GM12872 (cell line): ENCODE results near the gene MVB12B.

ENCODE experiments used
- TF ChIP-seq, protein P1 (sequence below): IDR thresholded peaks from 3 replicates; pipeline ENCODE4 v1.5.1; 2011; ENCODE audit warnings: low read depth, mild to moderate bottlenecking, low read length, moderate library complexity; ENCODE audit not compliant: insufficient read depth

Gene MVB12B

GRCh38 chr9:126317513-126317912, 9.1 kb upstream of the MVB12B start:
- TF ChIP-seq, protein P1, sequence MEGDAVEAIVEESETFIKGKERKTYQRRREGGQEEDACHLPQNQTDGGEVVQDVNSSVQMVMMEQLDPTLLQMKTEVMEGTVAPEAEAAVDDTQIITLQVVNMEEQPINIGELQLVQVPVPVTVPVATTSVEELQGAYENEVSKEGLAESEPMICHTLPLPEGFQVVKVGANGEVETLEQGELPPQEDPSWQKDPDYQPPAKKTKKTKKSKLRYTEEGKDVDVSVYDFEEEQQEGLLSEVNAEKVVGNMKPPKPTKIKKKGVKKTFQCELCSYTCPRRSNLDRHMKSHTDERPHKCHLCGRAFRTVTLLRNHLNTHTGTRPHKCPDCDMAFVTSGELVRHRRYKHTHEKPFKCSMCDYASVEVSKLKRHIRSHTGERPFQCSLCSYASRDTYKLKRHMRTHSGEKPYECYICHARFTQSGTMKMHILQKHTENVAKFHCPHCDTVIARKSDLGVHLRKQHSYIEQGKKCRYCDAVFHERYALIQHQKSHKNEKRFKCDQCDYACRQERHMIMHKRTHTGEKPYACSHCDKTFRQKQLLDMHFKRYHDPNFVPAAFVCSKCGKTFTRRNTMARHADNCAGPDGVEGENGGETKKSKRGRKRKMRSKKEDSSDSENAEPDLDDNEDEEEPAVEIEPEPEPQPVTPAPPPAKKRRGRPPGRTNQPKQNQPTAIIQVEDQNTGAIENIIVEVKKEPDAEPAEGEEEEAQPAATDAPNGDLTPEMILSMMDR, result peak; percentile 37

- TF ChIP-seq, protein P1, result no peak
Measured at GRCh38 chr9:126318858-126319257, 7.8 kb upstream of the MVB12B start.

- TF ChIP-seq, protein P1, result no peak
Measured at GRCh38 chr9:126319671-126320070, 7.0 kb upstream of the MVB12B start.

GRCh38 chr9:126320158-126320922, 6.3 kb upstream of the MVB12B start:
- TF ChIP-seq, protein P1, result no peak

DNA sequence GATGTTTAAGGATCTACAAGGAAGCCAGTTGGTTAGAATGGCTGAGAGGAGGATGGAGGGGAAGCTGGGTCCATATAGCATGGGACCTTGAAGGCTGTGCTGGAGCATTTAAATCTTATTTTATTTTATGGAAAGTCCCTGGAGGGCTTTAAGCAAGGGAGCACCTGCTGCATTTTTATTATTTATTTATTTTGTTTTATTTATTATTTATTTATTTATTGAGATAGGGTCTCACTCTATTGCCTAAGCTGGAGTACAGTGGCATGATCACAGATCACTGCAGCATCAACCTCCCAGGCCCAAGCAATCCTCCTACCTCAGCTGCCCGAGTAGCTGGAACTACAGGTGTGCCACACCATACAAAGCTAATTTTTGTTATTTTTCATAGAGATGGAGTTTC, 4.9 kb upstream of the MVB12B start:
- TF ChIP-seq, protein P1, result no peak

- TF ChIP-seq, protein P1, result no peak
Measured at GRCh38 chr9:126325821-126326220, 808 bp upstream of the MVB12B start.

DNA sequence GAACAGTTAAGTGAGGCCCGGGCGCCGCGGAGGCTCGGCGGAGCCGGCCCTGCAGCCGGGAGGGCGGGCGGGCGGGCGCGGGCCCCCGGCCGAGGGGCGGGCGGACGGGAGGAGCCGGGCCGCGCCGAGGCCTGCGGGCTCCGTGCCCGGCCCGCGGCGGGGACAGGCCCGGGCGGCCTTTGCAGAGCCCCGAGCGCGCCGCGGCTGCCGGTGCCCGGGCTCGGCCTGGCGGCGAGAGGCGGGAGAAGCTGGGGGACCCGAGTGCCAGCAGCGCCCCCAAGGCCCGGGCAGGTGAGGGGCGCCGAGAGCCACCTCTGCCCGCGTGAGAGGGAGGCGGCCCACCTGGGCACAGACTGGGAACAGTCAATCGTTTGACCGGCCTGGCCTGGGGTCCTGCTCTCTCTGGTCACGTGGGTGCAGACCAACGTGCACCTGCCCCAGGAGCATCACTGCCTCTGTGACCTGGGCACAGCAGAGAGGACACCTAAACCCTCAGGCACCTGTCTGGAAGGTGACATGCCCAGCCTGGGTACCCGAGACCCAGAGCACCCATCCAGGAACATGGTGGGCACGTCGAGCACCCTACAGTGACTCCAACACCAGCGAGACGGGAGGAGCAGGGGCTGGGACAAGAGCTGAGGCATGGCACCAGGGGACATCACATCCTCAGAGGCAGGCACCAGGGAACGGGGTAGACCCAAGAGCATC, 531 bp downstream of the MVB12B start:
- TF ChIP-seq, protein P1, result no peak
